Fibroblast of the aortic adventitia (primary cell): ENCODE measurements around the gene FBXL20. TPM values are rescaled to one million over a fixed set of nuclear protein-coding genes. Genes with fewer than 3 reads are reported as not detected.

Source experiments
- DNase-seq: peaks from one replicate; pipeline ENCODE4 v3.0.0-alpha.2; 2010; ENCODE audit warnings: low read depth
- H3K4me3 ChIP-seq: 2 replicates; pipeline ENCODE4 v1.5.1; 2011; ENCODE audit warnings: low read depth, mild to moderate bottlenecking, control low read depth, low read length, moderate library complexity
- CTCF ChIP-seq: IDR thresholded peaks from 2 replicates; pipeline ENCODE4 v1.5.1; 2011; ENCODE audit warnings: mild to moderate bottlenecking, low read length, control low read depth, inconsistent platforms; ENCODE audit not compliant: insufficient read depth
- total RNA-seq: library from RNA; depleted of rRNA; stranded (reverse); fragments of >200 nt; gene quantifications from 2 replicates; pipeline ENCODE4 v1.2.3, GENCODE V29; 2012; ENCODE audit warnings: low replicate concordance

The FBXL20 gene
- total RNA-seq, 1 donor: 19.4 TPM

DNA sequence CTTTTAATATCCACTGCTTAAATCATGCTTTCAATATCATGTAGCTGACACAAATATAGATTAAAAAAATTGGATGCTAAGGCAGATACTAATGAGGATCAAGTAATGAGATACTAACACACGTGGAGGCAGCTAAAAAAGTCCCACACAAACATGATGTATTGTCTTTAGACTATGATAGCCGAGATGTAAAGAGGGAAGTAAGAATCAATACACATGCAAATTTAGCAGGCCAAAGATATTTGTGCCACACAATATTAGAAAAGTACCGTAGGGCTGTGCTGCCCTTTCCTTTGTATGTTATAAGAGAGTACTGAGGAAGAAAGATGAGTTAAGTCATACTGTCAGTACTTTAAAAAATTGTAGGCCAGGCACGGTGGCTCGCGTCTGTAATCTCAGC, 124.3 kb downstream of the FBXL20 start:
- no peak for DNase-seq
- no peak overlapping the region for H3K4me3 ChIP-seq
- TF ChIP-seq CTCF: no peak

GRCh38 chr17:39276113-39276512, 125.3 kb downstream of the FBXL20 start:
- no peak overlapping the region for H3K4me3 ChIP-seq
- no peak for DNase-seq
- no peak for TF ChIP-seq CTCF

- H3K4me3 ChIP-seq: no peak overlapping the region
- no peak for TF ChIP-seq CTCF
- DNase-seq: peak; percentile 67
Measured at GRCh38 chr17:39271546-39271945, 129.9 kb downstream of the FBXL20 start.

- no peak overlapping the region for H3K4me3 ChIP-seq
- peak; percentile 81 for TF ChIP-seq CTCF
- peak; percentile 95 for DNase-seq
Measured at GRCh38 chr17:39270923-39271322, 130.5 kb downstream of the FBXL20 start.

DNA sequence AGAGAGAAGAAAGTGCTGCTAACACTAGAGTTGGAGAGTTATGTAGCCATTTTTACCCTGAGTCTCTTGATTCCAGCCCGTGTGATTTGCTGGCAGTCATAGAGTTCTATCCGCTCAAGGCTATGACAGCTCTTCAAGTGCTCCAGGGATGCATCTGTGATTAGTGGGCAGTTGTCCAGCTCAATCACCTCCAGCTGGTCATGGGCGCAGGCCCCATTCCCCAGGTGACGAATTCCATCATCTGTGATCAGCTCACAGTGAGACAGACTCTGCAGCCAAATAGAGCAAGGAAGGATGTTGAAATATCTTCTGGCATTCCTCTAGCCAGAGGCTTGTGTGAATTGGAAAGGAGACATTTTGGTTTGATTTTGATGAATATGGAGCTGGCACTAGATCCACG, 137.3 kb downstream of the FBXL20 start:
- DNase-seq: peak; percentile 70
- no peak overlapping the region for H3K4me3 ChIP-seq
- no peak for TF ChIP-seq CTCF

DNA sequence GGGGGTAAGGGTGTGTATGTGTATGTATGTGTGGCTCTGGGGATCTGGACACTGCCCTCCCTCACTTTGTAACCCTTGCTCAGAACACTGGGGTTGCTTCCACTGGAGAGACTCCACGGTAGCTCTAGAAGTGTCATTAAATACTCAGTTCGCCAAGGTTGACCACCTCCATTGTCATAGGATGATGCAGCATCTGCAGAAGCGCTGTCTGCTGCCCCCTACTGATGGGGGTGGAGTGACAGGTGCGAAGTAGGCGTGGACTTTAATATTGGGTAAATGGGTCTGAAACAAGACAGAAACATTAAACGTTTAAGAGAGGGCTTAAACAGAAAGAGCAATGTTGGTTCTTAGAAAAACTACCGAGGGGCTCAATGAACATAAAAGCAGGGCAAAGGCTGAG, 140.1 kb downstream of the FBXL20 start:
- H3K4me3 ChIP-seq: no peak overlapping the region
- DNase-seq: no peak
- TF ChIP-seq CTCF: peak; percentile 10

GRCh38 chr17:39252788-39253460, 148.5 kb downstream of the FBXL20 start:
- TF ChIP-seq CTCF: no peak
- H3K4me3 ChIP-seq: no peak overlapping the region
- DNase-seq: no peak
